ENCODE measurements around the gene BCL11B. TPM values are rescaled to one million over a fixed set of nuclear protein-coding genes. Genes with fewer than 3 reads are reported as not detected.
"Not testable (repeated sequence)": the region's sequence is repeated elsewhere in the genome, so short reads cannot be mapped to it uniquely, and the experiment has no call there.

BCL11B gene
- polyA plus RNA-seq, 1 experiment: not detected

GRCh38 chr14:99186956-99187690 is 84.9 kb downstream of the BCL11B start:
- no peak for DNase-seq (ENCODE audit: low read depth)
- Histone ChIP-seq H3K4me3 (ENCODE audit: low read depth, low read length) (no peak overlapping the region), H3K27me3 (ENCODE audit: control insufficient read depth, insufficient read depth, low read length) (no peaks in the 10 kb centered on the region), H3K36me3 (ENCODE audit: control insufficient read depth, insufficient read depth, low read length) (no peaks in the 10 kb centered on the region)
- ChIA-PET CTCF (no interaction called here), POLR2A (no interaction called here)
- no peak for TF ChIP-seq CTCF (IDR thresholded peaks at IDR 0.05; ENCODE audit: insufficient read depth, low read depth, low read length)

- CTCF ChIA-PET; H3K4me3 ChIP-seq (ENCODE audit: low read depth, low read length); H3K36me3 ChIP-seq (ENCODE audit: control insufficient read depth, insufficient read depth, low read length); POLR2A ChIA-PET; DNase-seq (ENCODE audit: low read depth); H3K27me3 ChIP-seq (ENCODE audit: control insufficient read depth, insufficient read depth, low read length): not testable (repeated sequence)
Measured at GRCh38 chr14:99186336-99186735, 85.7 kb downstream of the BCL11B start.

- Histone ChIP-seq H3K36me3 (ENCODE audit: control insufficient read depth, insufficient read depth, low read length) (no peaks in the 10 kb centered on the region), H3K27me3 (ENCODE audit: control insufficient read depth, insufficient read depth, low read length) (no peaks in the 10 kb centered on the region), H3K4me3 (ENCODE audit: low read depth, low read length) (no peak overlapping the region)
- ChIA-PET POLR2A (no interaction called here), CTCF (no interaction called here)
- DNase-seq (ENCODE audit: low read depth): no peak
- TF ChIP-seq CTCF (IDR thresholded peaks at IDR 0.05; ENCODE audit: insufficient read depth, low read depth, low read length): no peak
Measured at GRCh38 chr14:99185436-99186068, 86.4 kb downstream of the BCL11B start.

GRCh38 chr14:99183716-99184115 is 88.3 kb downstream of the BCL11B start:
- Histone ChIP-seq H3K36me3 (ENCODE audit: control insufficient read depth, insufficient read depth, low read length) (no peaks in the 10 kb centered on the region), H3K27me3 (ENCODE audit: control insufficient read depth, insufficient read depth, low read length) (no peaks in the 10 kb centered on the region), H3K4me3 (ENCODE audit: low read depth, low read length) (no peak overlapping the region)
- no peak for DNase-seq (ENCODE audit: low read depth)
- POLR2A ChIA-PET: no interaction called here
- no peak for TF ChIP-seq CTCF (IDR thresholded peaks at IDR 0.05; ENCODE audit: insufficient read depth, low read depth, low read length)
- CTCF ChIA-PET: no interaction called here

- ChIA-PET POLR2A (no interaction called here), CTCF (no interaction called here)
- no peaks in the 10 kb centered on the region for H3K27me3 ChIP-seq (ENCODE audit: control insufficient read depth, insufficient read depth, low read length)
Measured at GRCh38 chr14:99183311-99183710, 88.7 kb downstream of the BCL11B start.

More at GRCh38 chr14:99183311-99183710, 88.7 kb downstream of the BCL11B start:
- Histone ChIP-seq H3K36me3 (ENCODE audit: control insufficient read depth, insufficient read depth, low read length) (no peaks in the 10 kb centered on the region), H3K4me3 (ENCODE audit: low read depth, low read length) (no peak overlapping the region)
- no peak for DNase-seq (ENCODE audit: low read depth)
- no peak for TF ChIP-seq CTCF (IDR thresholded peaks at IDR 0.05; ENCODE audit: insufficient read depth, low read depth, low read length)

Measured in BJ (cell line).